Nephron (organoid): Measurements from ENCODE around the gene ANKRD42.
A peak's percentile ranks its signal among the peaks of the same experiment; 100 is the strongest.

Experiments used
- H3K27ac Mint-ChIP-seq, 3 experiments: 2 replicates each; pipeline ENCODE4 v1.8.0; 2020; ENCODE audit warnings: mixed read lengths in 3 of 3, mild to moderate bottlenecking in 2 of 3, moderate library complexity in 1 of 3
- H3K27me3 Mint-ChIP-seq: 2 replicates; pipeline ENCODE4 v1.8.0; 2021; ENCODE audit warnings: low read depth, mild to moderate bottlenecking, moderate library complexity, mixed read lengths
- H3K36me3 Mint-ChIP-seq: 2 replicates; pipeline ENCODE4 v1.8.0; 2020; ENCODE audit warnings: low read depth, mixed read lengths
- H3K4me1 Mint-ChIP-seq: 2 replicates; pipeline ENCODE4 v1.8.0; 2020; ENCODE audit warnings: mixed read lengths
- H3K4me3 Mint-ChIP-seq, 3 experiments: 2 replicates each; pipeline ENCODE4 v1.8.0; 2020; ENCODE audit warnings: mild to moderate bottlenecking in 3 of 3, mixed read lengths in 3 of 3, moderate library complexity in 2 of 3
- H3K9me3 Mint-ChIP-seq: 2 replicates; pipeline ENCODE4 v1.8.0; 2020; ENCODE audit warnings: mixed read lengths
- CTCF ChIP-seq, 3 experiments: fragments of 200-600 bp; sonication (generic); IDR thresholded peaks; one replicate each; pipeline ENCODE4 v1.5.0; 2021; ENCODE audit warnings: antibody characterized with exemption in 3 of 3; ENCODE audit not compliant: unreplicated experiment in 3 of 3

Gene ANKRD42

GRCh38 chr11:83282084-83282716 lies 88.7 kb downstream of the ANKRD42 start:
- H3K36me3 Mint-ChIP-seq, result peaks cover 20% of the 10 kb centered on the region
- no peaks in the 10 kb centered on the region for H3K27me3 Mint-ChIP-seq
- H3K4me1 Mint-ChIP-seq, result peaks cover 37% of the 10 kb centered on the region
- H3K9me3 Mint-ChIP-seq, result no peaks in the 10 kb centered on the region
- no peak for TF ChIP-seq CTCF (IDR thresholded peaks at IDR 0.05; ENCODE audit: unreplicated experiment in 3 of 3)
- peak overlapping the region; percentile 1 to 57 (median 19) for H3K27ac Mint-ChIP-seq
- peak overlapping the region; percentile 32 to 57 (median 39) for H3K4me3 Mint-ChIP-seq

DNA sequence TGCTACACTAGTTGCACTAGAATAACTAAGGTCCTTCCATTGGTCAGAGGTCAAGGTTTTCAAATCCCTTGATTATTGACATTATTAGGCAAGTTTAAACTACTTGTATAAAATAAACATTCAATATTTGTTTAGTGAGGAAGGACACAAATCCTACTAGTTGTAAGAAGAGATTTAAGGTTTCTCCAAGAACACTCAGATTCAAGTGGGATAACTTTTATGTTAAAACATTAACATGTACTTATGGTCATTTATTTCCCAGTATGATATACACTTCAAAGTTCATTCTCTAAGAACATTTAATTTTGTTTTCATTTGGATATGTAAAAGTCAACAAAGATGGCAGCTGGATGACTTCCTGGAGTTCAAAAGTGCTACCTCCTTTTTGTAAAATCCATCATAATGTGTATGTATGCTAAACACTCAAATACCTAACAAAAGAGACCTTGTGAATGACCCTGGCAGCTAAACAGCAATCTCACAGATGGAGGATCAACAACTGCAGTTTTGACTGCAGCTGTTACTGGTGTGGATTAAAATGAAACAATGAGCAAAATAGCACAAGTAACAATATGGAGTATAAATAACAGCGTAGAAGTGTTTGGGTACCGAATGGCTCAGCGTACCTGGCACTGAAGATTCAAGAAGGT lies 91.1 kb downstream of the ANKRD42 start:
- Mint-ChIP-seq H3K27me3 (no peaks in the 10 kb centered on the region), H3K9me3 (no peaks in the 10 kb centered on the region)

DNA sequence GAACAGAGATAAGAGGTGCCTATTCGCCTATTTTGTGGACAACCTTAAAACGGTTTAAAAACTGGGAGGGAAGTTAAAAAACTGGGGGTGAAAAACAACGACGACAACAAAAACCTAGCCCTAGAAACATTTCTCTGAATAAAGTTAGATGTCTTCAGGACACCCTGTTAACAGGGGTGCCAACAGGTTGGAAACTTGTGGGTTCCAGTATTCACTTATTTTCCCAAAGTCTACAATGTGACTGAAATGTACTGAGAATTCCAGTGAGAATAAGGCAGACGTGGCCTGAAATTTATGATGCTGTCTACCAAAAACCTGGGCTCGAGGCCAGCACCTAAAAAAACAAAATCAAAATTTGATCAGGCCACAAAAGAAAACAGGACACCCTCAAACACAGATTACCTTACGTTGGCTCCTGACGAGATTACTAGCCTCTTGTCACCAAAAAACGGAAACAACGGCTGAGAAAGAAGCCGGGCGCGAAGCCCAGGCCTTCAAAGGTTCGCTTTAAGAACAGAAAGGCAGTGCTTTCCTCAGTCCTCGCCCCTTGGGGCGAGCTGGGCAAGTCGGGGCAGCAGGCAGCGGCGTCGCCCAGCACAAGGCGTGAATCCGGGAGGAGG lies 91.7 kb downstream of the ANKRD42 start:
- Mint-ChIP-seq H3K36me3 (peaks cover 3% of the 10 kb centered on the region), H3K27ac (peak overlapping the region; percentile 97 to 100 (median 100)), H3K4me3 (peak overlapping the region; percentile 93 to 98 (median 97)), H3K27me3 (no peaks in the 10 kb centered on the region), H3K4me1 (peaks cover 36% of the 10 kb centered on the region), H3K9me3 (no peaks in the 10 kb centered on the region)
- TF ChIP-seq CTCF (IDR thresholded peaks at IDR 0.05; ENCODE audit: unreplicated experiment in 3 of 3), result no peak

More for the DNA sequence above, 91.1 kb downstream of the ANKRD42 start:
- Mint-ChIP-seq H3K4me1 (peaks cover 37% of the 10 kb centered on the region), H3K27ac (peak overlapping the region; percentile 97 to 100 (median 100)), H3K4me3 (peak overlapping the region; percentile 93 to 98 (median 97)), H3K36me3 (peaks cover 8% of the 10 kb centered on the region)
- no peak for TF ChIP-seq CTCF (IDR thresholded peaks at IDR 0.05; ENCODE audit: unreplicated experiment in 3 of 3)

DNA sequence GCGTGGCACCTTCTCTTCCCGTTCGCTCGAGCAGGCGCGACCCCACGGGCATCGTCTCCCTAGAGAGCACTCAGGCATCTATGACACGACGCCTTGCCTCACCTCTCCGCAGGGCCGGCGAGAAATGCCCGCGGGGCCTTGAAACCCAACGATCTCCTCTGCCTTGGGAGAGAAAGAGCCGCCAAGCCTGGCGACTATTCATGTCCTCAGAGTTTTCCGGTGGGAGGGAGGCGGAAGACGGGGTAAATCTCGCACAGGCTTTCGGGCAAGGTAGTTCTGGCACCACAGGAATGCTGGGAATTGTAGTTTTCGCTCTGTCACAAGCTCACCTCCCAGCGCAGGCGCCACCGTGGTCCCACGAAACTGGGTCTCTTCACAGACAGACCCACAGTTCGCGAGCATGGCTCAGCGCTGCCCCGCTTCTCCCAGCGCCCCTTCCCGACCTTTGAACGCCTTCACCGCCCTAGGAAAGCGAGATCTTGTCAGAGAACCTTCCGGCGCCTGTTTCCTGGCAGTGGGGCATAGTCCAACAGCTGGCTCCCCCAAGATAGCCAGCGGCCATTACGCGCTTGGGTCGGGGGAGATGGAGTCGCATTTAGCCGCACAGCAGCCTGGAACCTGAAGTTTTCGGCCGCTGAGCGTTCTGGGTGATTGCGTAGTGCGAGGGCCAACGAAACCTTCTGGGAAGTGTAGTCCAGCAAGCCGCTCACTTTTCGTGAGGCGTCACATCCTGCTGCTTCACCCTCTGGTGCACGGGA lies 92.4 kb downstream of the ANKRD42 start, which contains the start of gene CCDC90B:
TSS of gene CCDC90B (minus strand) at position 597 of the 758 bp plus-strand sequence. CDS start at position 202, 395 bp downstream.
- no peaks in the 10 kb centered on the region for H3K27me3 Mint-ChIP-seq
- peaks cover 32% of the 10 kb centered on the region for H3K4me1 Mint-ChIP-seq
- peak in 1 of 3 experiments; percentile 44 for TF ChIP-seq CTCF (IDR thresholded peaks at IDR 0.05; ENCODE audit: unreplicated experiment in 3 of 3)
- no peaks in the 10 kb centered on the region for H3K9me3 Mint-ChIP-seq
- peak within 1 kb of the TSS; percentile 93 to 98 (median 97) for H3K4me3 Mint-ChIP-seq
- no peaks in the 10 kb centered on the region for H3K36me3 Mint-ChIP-seq
- H3K27ac Mint-ChIP-seq, result peak within 1 kb of the TSS; percentile 97 to 100 (median 100)

DNA sequence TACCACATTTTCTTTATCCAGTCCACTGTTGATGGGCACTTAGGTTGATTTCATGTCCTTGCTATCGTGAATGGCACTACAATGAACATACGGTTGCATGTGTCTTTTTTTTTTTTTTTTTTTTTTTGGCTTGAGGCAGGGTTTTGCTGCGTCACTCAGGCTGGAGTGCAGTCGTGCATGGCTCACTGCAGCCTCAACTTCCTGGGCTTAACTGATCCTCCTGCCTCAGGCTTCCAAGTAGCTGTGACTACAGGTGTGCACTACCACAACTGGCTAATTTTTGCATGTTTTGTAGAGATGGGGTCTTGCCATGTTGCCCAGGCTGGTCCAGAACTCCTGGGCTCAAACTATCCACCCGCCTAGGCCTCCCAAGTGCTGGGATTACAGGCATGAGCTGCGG lies 94.1 kb downstream of the ANKRD42 start:
- no peaks in the 10 kb centered on the region for H3K9me3 Mint-ChIP-seq
- peak overlapping the region in 1 of 3 experiments; percentile 48 for H3K4me3 Mint-ChIP-seq
- no peaks in the 10 kb centered on the region for H3K36me3 Mint-ChIP-seq
- H3K27me3 Mint-ChIP-seq, result no peaks in the 10 kb centered on the region
- no peak for TF ChIP-seq CTCF (IDR thresholded peaks at IDR 0.05; ENCODE audit: unreplicated experiment in 3 of 3)
- peak overlapping the region; percentile 11 to 45 (median 38) for H3K27ac Mint-ChIP-seq
- H3K4me1 Mint-ChIP-seq, result peaks cover 22% of the 10 kb centered on the region
